K562 (cell line): ENCODE measurements around the gene SMIM11. TPM values are rescaled to one million over a fixed set of nuclear protein-coding genes. Genes with fewer than 3 reads are reported as not detected.

ENCODE experiments used
- ATAC-seq: fragments of 200-7000 bp; cut with Tn5 transposase; 3 replicates; pipeline ENCODE4 v1.9.1; 2020; ENCODE audit warnings: moderate library complexity
- BruUV-seq: library from RNA; stranded (reverse); fragments of 400-500 nt; replicated peaks from 2 replicates; lab custom pipeline; 2021; lab: Mats Ljungman, UMichigan
- CTCF ChIA-PET: fragments of 300-600 bp; formaldehyde crosslinking; extraction: SDS; loops from one replicate; lab custom pipeline; 2021; ENCODE audit warnings: low intra/inter-chr PET ratio; lab: Yijun Ruan, JAX
- POLR2A ChIA-PET: fragments of 300-600, 350-650 bp; sonication (Branson Sonifier 250); formaldehyde crosslinking; extraction: SDS; loops from one replicate; lab custom pipeline; 2021; ENCODE audit warnings: antibody characterized with exemption, inconsistent platforms; lab: Yijun Ruan, JAX
- DNase-seq, 4 experiments: peaks; one replicate each; pipeline versions ENCODE4 v3.0.0 to v3.0.0-alpha.2; 2011 to 2018; ENCODE audit warnings: low spot score in 3 of 4, mixed read lengths in 3 of 4; ENCODE audit errors: extremely low read depth in 1 of 4
- FAIRE-seq: peaks from 2 replicates; lab custom pipeline; 2011; peaks lifted over from hg19 to GRCh38; lab: Jason Lieb, UNC
- H2AFZ ChIP-seq: 2 replicates; pipeline ENCODE4 v1.6.0; 2011; ENCODE audit warnings: low read depth, low read length, control low read depth, inconsistent platforms
- H3K27ac ChIP-seq: fragments of 200-600 bp; 3 replicates; pipeline ENCODE4 v1.8.0; 2011; ENCODE audit warnings: low read depth, mild to moderate bottlenecking, control low read depth, inconsistent platforms, low read length, moderate library complexity, mixed read lengths; ENCODE audit errors: extremely low read depth
- H3K27me3 ChIP-seq, 2 experiments: fragments of 300-600 bp in 1 of 2; 2 replicates in 1 of 2; 3 replicates in 1 of 2; pipeline versions ENCODE4 v1.6.0 to v1.8.0; 2011; ENCODE audit warnings: inconsistent platforms in 2 of 2, low read length in 2 of 2, mild to moderate bottlenecking in 1 of 2, mixed read lengths in 1 of 2, moderate library complexity in 1 of 2; ENCODE audit not compliant: control insufficient read depth in 2 of 2, insufficient read depth in 2 of 2
- H3K36me3 ChIP-seq: fragments of 300-600 bp; 3 replicates; pipeline ENCODE4 v1.8.0; 2011; ENCODE audit warnings: mild to moderate bottlenecking, low read length, inconsistent platforms; ENCODE audit not compliant: control insufficient read depth, insufficient read depth
- H3K4me1 ChIP-seq, 2 experiments: fragments of 200-600 bp in 1 of 2; replicated peaks in 1 of 2; 2 replicates in 1 of 2; 3 replicates in 1 of 2; pipeline versions ENCODE4 v1.5.1 to v1.8.0; 2011; ENCODE audit warnings: inconsistent platforms in 2 of 2, low read length in 2 of 2, mild to moderate bottlenecking in 1 of 2, mixed read lengths in 1 of 2, moderate library complexity in 1 of 2; ENCODE audit not compliant: control insufficient read depth in 2 of 2, insufficient read depth in 2 of 2
- H3K4me2 ChIP-seq: 2 replicates; pipeline ENCODE4 v1.6.1; 2011; ENCODE audit warnings: low read length, control low read depth, inconsistent platforms, mixed read lengths; ENCODE audit not compliant: insufficient read depth
- H3K4me3 ChIP-seq: fragments of 200-600 bp; sonication (generic), shearing (Covaris generic); 2 replicates; pipeline ENCODE4 v1.5.1; 2016; ENCODE audit warnings: control low read depth, inconsistent platforms
- H3K79me2 ChIP-seq: fragments of 200-600 bp; 3 replicates; pipeline ENCODE4 v1.8.0; 2011; ENCODE audit warnings: low read length, inconsistent platforms; ENCODE audit not compliant: control insufficient read depth, insufficient read depth
- H3K9ac ChIP-seq, 2 experiments: 2 replicates each; pipeline versions ENCODE4 v1.6.0 to v1.6.1; 2011; ENCODE audit warnings: low read depth in 2 of 2, low read length in 2 of 2, control low read depth in 1 of 2, inconsistent platforms in 1 of 2, mild to moderate bottlenecking in 1 of 2, mixed read lengths in 1 of 2; ENCODE audit not compliant: insufficient read depth in 1 of 2
- H3K9me1 ChIP-seq: one replicate; pipeline ENCODE4 v1.6.0; 2011; ENCODE audit warnings: inconsistent platforms, mild to moderate bottlenecking, low read length, moderate library complexity; ENCODE audit not compliant: control insufficient read depth, insufficient read depth
- H3K9me3 ChIP-seq: replicated peaks from 2 replicates; pipeline ENCODE4 v1.5.1; 2011; ENCODE audit warnings: low read depth, low read length, inconsistent platforms; ENCODE audit not compliant: control insufficient read depth, insufficient read depth
- H4K20me1 ChIP-seq: replicated peaks from 2 replicates; pipeline ENCODE4 v1.6.1; 2011; ENCODE audit warnings: low read length, inconsistent platforms, mixed read lengths; ENCODE audit not compliant: control insufficient read depth, insufficient read depth
- ETS2 ChIP-seq: IDR thresholded peaks from 2 replicates; pipeline ENCODE4 v1.6.1; 2016; ENCODE audit warnings: borderline replicate concordance, missing genetic modification characterization, mild to moderate bottlenecking, moderate library complexity, missing compliant biosample characterization; ENCODE audit not compliant: poor library complexity, severe bottlenecking
- KDM2B ChIP-seq: fragments of 250-450 bp; sonication (Bioruptor Pico); IDR thresholded peaks from 2 replicates; pipeline ENCODE4 v1.8.0; 2021; ENCODE audit warnings: mild to moderate bottlenecking, moderate library complexity
- NCOA2 ChIP-seq, 2 experiments: fragments of 450-650 bp; IDR thresholded peaks; 2 replicates each; pipeline ENCODE4 v1.6.1; 2018; ENCODE audit warnings: mild to moderate bottlenecking in 2 of 2, moderate library complexity in 1 of 2; ENCODE audit not compliant: partially characterized antibody in 2 of 2
- THAP7 ChIP-seq: fragments of 250-450 bp; sonication (Bioruptor Pico); IDR thresholded peaks from 2 replicates; pipeline ENCODE4 v1.5.0; 2021
- WGBS: fragments of 100-300 bp; shearing (Covaris generic); methylation state at CpG from one replicate; pipeline ENCODE4 v1.1.6; 2016; ENCODE audit warnings: low coverage, mixed read lengths; ENCODE audit not compliant: insufficient coverage; ENCODE audit errors: missing lambda C conversion rate; 5-methylcytosine and 5-hydroxymethylcytosine counted together
- in situ Hi-C: fragments of 300-500 bp; cut with MboI; formaldehyde crosslinking; loops from 4 replicates; pipeline ENCODE4 v1.15.0; 2018; ENCODE audit warnings: inconsistent platforms, mixed read lengths
- intact Hi-C: fragments of 100-400 bp; cut with micrococcal nuclease; formaldehyde crosslinking; loops from 2 replicates; pipeline ENCODE4 v1.14.2; 2022
- polyA plus RNA-seq, 8 experiments: library from polyadenylated mRNA; depleted of rRNA in 4 of 8; stranded (reverse) in 5 of 8; unstranded in 3 of 8; fragments of >200 nt; fragmentation: Nextera tagmentation in 2 of 8; fragmentation: Illumina TruSeq in 1 of 8; extraction: Ambion mirVana in 2 of 8; extraction: Trizol in 1 of 8; gene quantifications; 2 replicates each; pipeline versions ENCODE4 v1.2.1 to v1.2.3, GENCODE V29; 2011 to 2014; ENCODE audit warnings: inconsistent platforms in 1 of 8, missing spikeins in 1 of 8
- total RNA-seq, 7 experiments: library from RNA; depleted of rRNA in 6 of 7; stranded (reverse); fragments of >200 nt in 6 of 7; fragmentation: Illumina TruSeq in 2 of 7; extraction: Trizol in 2 of 7; gene quantifications; 2 replicates each; pipeline versions ENCODE4 v1.2.1 to v1.2.3, GENCODE V29; 2011 to 2021; ENCODE audit warnings: low replicate concordance in 1 of 7

SMIM11 gene
- total and polyA plus RNA-seq, 9 of the 15 experiments (the other 6 are each of a cell fraction or from before 2014, with no cell fraction given): 3.9 to 113 (median 25.5) TPM

GRCh38 chr21:34333121-34333739, 42.1 kb upstream of the SMIM11 start:
- POLR2A ChIA-PET: interaction anchor here (1.0 kb wide), 2 partner anchors 15 to 105 kb away, joined by 3 to 4 read pairs; no protein-coding TSS in a partner anchor
- CTCF ChIA-PET: no interaction called here
- TF ChIP-seq THAP7 (CRISPR knock-in tag): no peak
- TF ChIP-seq KDM2B: no peak
- TF ChIP-seq NCOA2 (IDR thresholded peaks at IDR 0.05; ENCODE audit: partially characterized antibody in 2 of 2): no peak
- TF ChIP-seq ETS2 (tag): no peak
- Histone ChIP-seq H2AFZ (no peak overlapping the region), H3K9ac (no peak overlapping the region; a peak in 1 of 4 replicates), H3K79me2 (no peaks in the 10 kb centered on the region), H3K27me3 (peaks cover 28 to 49% of the 10 kb centered on the region in 2 experiments), H3K4me2 (peak overlapping the region; percentile 9; the same call in 1 of the 2 replicates), H3K27ac (no peak overlapping the region), H4K20me1 (no peaks in the 10 kb centered on the region), H3K4me3 (no peak overlapping the region), H3K9me1 (no peaks in the 10 kb centered on the region), H3K9me3 (no peaks in the 10 kb centered on the region), H3K36me3 (no peaks in the 10 kb centered on the region), H3K4me1 (no peaks in the 10 kb centered on the region)
- DNase-seq (no peak), ATAC-seq (peak; percentile 62), FAIRE-seq (no peak)
- intact Hi-C loops (no loop called here), in situ Hi-C loops (no loop called here)
- 12% methylated on average over 13 of the region's 13 CpGs for WGBS
- no TSS peak for BruUV-seq
